HCT116 (cell line): ENCODE results near the gene FHDC1. TPM values are rescaled to one million over a fixed set of nuclear protein-coding genes. Genes with fewer than 3 reads are reported as not detected.

Experiments
- ATAC-seq: fragments of 200-7000 bp; cut with Tn5 transposase; 2 replicates; pipeline ENCODE4 v1.9.1; 2020; ENCODE audit warnings: mild to moderate bottlenecking, moderate library complexity
- BruUV-seq: library from RNA; stranded (reverse); fragments of 400-500 nt; replicated peaks from 2 replicates; lab custom pipeline; 2021; lab: Mats Ljungman, UMichigan
- CTCF ChIA-PET: fragments of 300-600 bp; sonication (Branson Sonifier 250); formaldehyde crosslinking; loops from one replicate; lab custom pipeline; 2021; ENCODE audit warnings: antibody characterized with exemption; lab: Charles Lee
- POLR2A ChIA-PET: fragments of 300-600, 350-600 bp; sonication (Branson Sonifier 250); formaldehyde crosslinking; loops from one replicate; lab custom pipeline; 2021; ENCODE audit warnings: antibody characterized with exemption; lab: Charles Lee
- RAD21 ChIA-PET, 2 experiments: fragments of 300-600 bp; sonication (Branson Sonifier 250); formaldehyde crosslinking; loops; one replicate each; lab custom pipeline; 2023; ENCODE audit warnings: low total read pairs in 2 of 2; ENCODE audit not compliant: uncharacterized antibody in 2 of 2, unreplicated experiment in 2 of 2, low non-redundant PET in 1 of 2; lab: Charles Lee
- DNase-seq: peaks from one replicate; pipeline ENCODE4 v3.0.0-alpha.2; 2010; ENCODE audit warnings: low read depth, low spot score
- H2AFZ ChIP-seq: fragments of 200-600 bp; shearing (Covaris generic), sonication (generic); 2 replicates; pipeline ENCODE4 v1.6.1; 2017; ENCODE audit warnings: low read depth, mixed run types, mixed read lengths, antibody characterized with exemption, low read length; ENCODE audit not compliant: poor library complexity, severe bottlenecking
- H3K27ac ChIP-seq: 2 replicates; pipeline ENCODE4 v1.5.1; 2012; ENCODE audit warnings: low read depth, low read length
- H3K27me3 ChIP-seq: fragments of 200-600 bp; sonication (generic); 2 replicates; pipeline ENCODE4 v1.6.1; 2016; ENCODE audit warnings: mixed run types, low read length, mixed read lengths; ENCODE audit not compliant: insufficient read depth
- H3K36me3 ChIP-seq, 2 experiments: fragments of 200-500 bp in 1 of 2; fragments of 200-600 bp in 1 of 2; sonication (Bioruptor generic) in 1 of 2; sonication (generic) in 1 of 2; 2 replicates each; pipeline versions ENCODE4 v1.5.1 to v1.6.1; 2014 to 2016; ENCODE audit warnings: low read length in 2 of 2, inconsistent platforms in 1 of 2, mixed read lengths in 1 of 2, mixed run types in 1 of 2; ENCODE audit not compliant: insufficient read depth in 2 of 2, control insufficient read depth in 1 of 2
- H3K4me1 ChIP-seq, 2 experiments: fragments of 200-600 bp in 1 of 2; sonication (generic) in 1 of 2; 2 replicates each; pipeline versions ENCODE4 v1.5.1 to v1.6.1; 2012 to 2017; ENCODE audit warnings: low read length in 2 of 2, inconsistent platforms in 1 of 2, mild to moderate bottlenecking in 1 of 2, mixed read lengths in 1 of 2, mixed run types in 1 of 2, moderate library complexity in 1 of 2; ENCODE audit not compliant: insufficient read depth in 2 of 2, control insufficient read depth in 1 of 2
- H3K4me2 ChIP-seq: fragments of 200-600 bp; sonication (generic); 2 replicates; pipeline ENCODE4 v1.6.1; 2017; ENCODE audit warnings: mixed run types, low read length, mixed read lengths
- H3K4me3 ChIP-seq, 2 experiments: fragments of 200-600 bp in 1 of 2; sonication (generic) in 1 of 2; replicated peaks in 1 of 2; 2 replicates each; pipeline ENCODE4 v1.5.1; 2011 to 2016; ENCODE audit warnings: low read length in 2 of 2, control low read depth in 1 of 2, low read depth in 1 of 2, mild to moderate bottlenecking in 1 of 2, mixed read lengths in 1 of 2, mixed run types in 1 of 2
- H3K79me2 ChIP-seq: fragments of 200-600 bp; sonication (generic); 2 replicates; pipeline ENCODE4 v1.6.1; 2017; ENCODE audit warnings: mild to moderate bottlenecking, mixed run types, low read length, moderate library complexity, mixed read lengths; ENCODE audit not compliant: insufficient read depth
- H3K9ac ChIP-seq: fragments of 200-600 bp; sonication (generic); 2 replicates; pipeline ENCODE4 v1.6.1; 2016; ENCODE audit warnings: low read length, mixed read lengths
- H3K9me2 ChIP-seq: fragments of 200-600 bp; sonication (generic), shearing (Covaris generic); 2 replicates; pipeline ENCODE4 v1.6.1; 2017; ENCODE audit warnings: mixed run types, mild to moderate bottlenecking, moderate library complexity; ENCODE audit not compliant: insufficient read depth
- H3K9me3 ChIP-seq, 2 experiments: fragments of 200-500 bp in 1 of 2; fragments of 200-600 bp in 1 of 2; sonication (Bioruptor generic) in 1 of 2; sonication (generic) in 1 of 2; 2 replicates each; pipeline ENCODE4 v1.6.1; 2014 to 2017; ENCODE audit warnings: low read length in 2 of 2, mixed read lengths in 2 of 2, inconsistent platforms in 1 of 2, low read depth in 1 of 2, mild to moderate bottlenecking in 1 of 2, mixed run types in 1 of 2, moderate library complexity in 1 of 2; ENCODE audit not compliant: control insufficient read depth in 1 of 2, insufficient read depth in 1 of 2
- H4K20me1 ChIP-seq: fragments of 200-600 bp; sonication (generic), shearing (Covaris generic); 2 replicates; pipeline ENCODE4 v1.6.1; 2017; ENCODE audit warnings: mixed run types, mild to moderate bottlenecking, moderate library complexity; ENCODE audit not compliant: insufficient read depth
- CEBPB ChIP-seq: IDR thresholded peaks from 2 replicates; pipeline ENCODE4 v1.6.1; 2012; ENCODE audit warnings: low read depth
- ELF1 ChIP-seq: IDR thresholded peaks from 2 replicates; pipeline ENCODE4 v1.6.1; 2012; ENCODE audit warnings: low read depth, borderline replicate concordance
- EZH2 ChIP-seq: fragments of 200-600 bp; sonication (generic); IDR thresholded peaks from 2 replicates; pipeline ENCODE4 v1.6.1; 2017; ENCODE audit warnings: antibody characterized with exemption, mixed run types
- EZH2phosphoT487 ChIP-seq: fragments of 200-600 bp; IDR thresholded peaks from 2 replicates; pipeline ENCODE4 v1.6.1; 2018; ENCODE audit warnings: antibody characterized with exemption, borderline replicate concordance
- FOSL1 ChIP-seq: IDR thresholded peaks from 2 replicates; pipeline ENCODE4 v1.6.1; 2012; ENCODE audit warnings: low read depth
- JUND ChIP-seq: IDR thresholded peaks from 2 replicates; pipeline ENCODE4 v1.6.1; 2012
- POLR2AphosphoS5 ChIP-seq: IDR thresholded peaks from 2 replicates; pipeline ENCODE4 v1.6.1; 2011; ENCODE audit warnings: mild to moderate bottlenecking, low read depth, low read length, moderate library complexity
- SIN3A ChIP-seq: IDR thresholded peaks from 2 replicates; pipeline ENCODE4 v1.6.1; 2012; ENCODE audit warnings: low read depth
- SP1 ChIP-seq: IDR thresholded peaks from 2 replicates; pipeline ENCODE4 v1.6.1; 2012; ENCODE audit warnings: low read depth
- YY1 ChIP-seq: IDR thresholded peaks from 2 replicates; pipeline ENCODE4 v1.6.1; 2011; ENCODE audit warnings: low read length, low read depth, moderate library complexity, mild to moderate bottlenecking; ENCODE audit not compliant: insufficient replicate concordance; ENCODE audit errors: extremely low read depth
- ZNF274 ChIP-seq: fragments of 200-500 bp; sonication (Bioruptor generic); IDR thresholded peaks from 2 replicates; pipeline ENCODE4 v1.6.1; 2014; ENCODE audit warnings: mild to moderate bottlenecking, low read depth, low read length, inconsistent platforms
- intact Hi-C: fragments of 100-400 bp; cut with micrococcal nuclease; formaldehyde crosslinking; loops from 2 replicates; pipeline ENCODE4 v1.10.0; 2022
- total RNA-seq: library from RNA; stranded (reverse); gene quantifications from one replicate; pipeline ENCODE4 v1.2.1, GENCODE V29; 2021; ENCODE audit not compliant: unreplicated experiment
- TF ChIP-seq, protein P1 (sequence below): IDR thresholded peaks from 2 replicates; pipeline ENCODE4 v1.6.1; 2012
- TF ChIP-seq, protein P2 (sequence below): IDR thresholded peaks from 2 replicates; pipeline ENCODE4 v1.6.1; 2011; ENCODE audit warnings: mild to moderate bottlenecking, low read length, moderate library complexity; ENCODE audit not compliant: insufficient replicate concordance; ENCODE audit errors: extremely low read depth
- TF ChIP-seq, protein P3 (sequence below): IDR thresholded peaks from 2 replicates; pipeline ENCODE4 v1.6.1; 2012
- TF ChIP-seq, protein P4 (sequence below): IDR thresholded peaks from 2 replicates; pipeline ENCODE4 v1.6.1; 2012; ENCODE audit warnings: low read depth

FHDC1 gene
- total RNA-seq, 1 experiment from 2014 or later, result 1.8 TPM

DNA sequence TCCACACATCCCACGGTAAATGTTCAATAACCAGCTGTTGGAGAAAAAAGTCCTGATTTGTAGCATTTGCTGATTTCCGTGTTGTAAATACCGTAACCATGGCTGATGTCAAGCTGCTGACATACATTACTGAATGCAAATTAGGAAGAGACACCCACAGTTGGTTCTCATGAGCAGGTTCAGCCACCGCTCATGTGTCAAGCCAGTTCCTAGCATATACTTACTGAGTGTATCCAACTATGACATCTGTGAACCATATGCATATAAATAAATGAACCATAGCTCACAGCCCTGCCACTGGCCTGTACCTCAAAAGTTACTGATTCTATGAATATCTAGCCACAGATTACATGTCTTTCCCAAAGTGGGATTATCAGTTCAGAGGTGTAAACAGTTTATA lies 29.5 kb downstream of the FHDC1 start:
- CTCF ChIA-PET, result no interaction called here
- Histone ChIP-seq H3K27me3 (no peaks in the 10 kb centered on the region), H3K9ac (no peak overlapping the region), H3K4me1 (peaks cover 0 to 15% of the 10 kb centered on the region in 2 experiments; a peak in 1 of 4 replicates), H3K4me3 (no peak overlapping the region), H2AFZ (no peak overlapping the region), H3K27ac (no peak overlapping the region), H3K79me2 (no peaks in the 10 kb centered on the region), H3K4me2 (no peak overlapping the region), H3K9me2 (no peaks in the 10 kb centered on the region), H3K36me3 (no peaks in the 10 kb centered on the region), H3K9me3 (no peaks in the 10 kb centered on the region), H4K20me1 (no peaks in the 10 kb centered on the region)
- intact Hi-C loops, result no loop called here
- ATAC-seq (no peak), DNase-seq (no peak)
- no TSS peak for BruUV-seq
- POLR2A ChIA-PET, result no interaction called here
- RAD21 ChIA-PET, result no interaction called here
- TF ChIP-seq ZNF274, result no peak
- TF ChIP-seq, protein P1, sequence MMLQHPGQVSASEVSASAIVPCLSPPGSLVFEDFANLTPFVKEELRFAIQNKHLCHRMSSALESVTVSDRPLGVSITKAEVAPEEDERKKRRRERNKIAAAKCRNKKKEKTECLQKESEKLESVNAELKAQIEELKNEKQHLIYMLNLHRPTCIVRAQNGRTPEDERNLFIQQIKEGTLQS, result no peak
- no peak for TF ChIP-seq SIN3A
- TF ChIP-seq, protein P2, sequence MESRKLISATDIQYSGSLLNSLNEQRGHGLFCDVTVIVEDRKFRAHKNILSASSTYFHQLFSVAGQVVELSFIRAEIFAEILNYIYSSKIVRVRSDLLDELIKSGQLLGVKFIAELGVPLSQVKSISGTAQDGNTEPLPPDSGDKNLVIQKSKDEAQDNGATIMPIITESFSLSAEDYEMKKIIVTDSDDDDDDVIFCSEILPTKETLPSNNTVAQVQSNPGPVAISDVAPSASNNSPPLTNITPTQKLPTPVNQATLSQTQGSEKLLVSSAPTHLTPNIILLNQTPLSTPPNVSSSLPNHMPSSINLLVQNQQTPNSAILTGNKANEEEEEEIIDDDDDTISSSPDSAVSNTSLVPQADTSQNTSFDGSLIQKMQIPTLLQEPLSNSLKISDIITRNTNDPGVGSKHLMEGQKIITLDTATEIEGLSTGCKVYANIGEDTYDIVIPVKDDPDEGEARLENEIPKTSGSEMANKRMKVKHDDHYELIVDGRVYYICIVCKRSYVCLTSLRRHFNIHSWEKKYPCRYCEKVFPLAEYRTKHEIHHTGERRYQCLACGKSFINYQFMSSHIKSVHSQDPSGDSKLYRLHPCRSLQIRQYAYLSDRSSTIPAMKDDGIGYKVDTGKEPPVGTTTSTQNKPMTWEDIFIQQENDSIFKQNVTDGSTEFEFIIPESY, result no peak
- TF ChIP-seq, protein P3, sequence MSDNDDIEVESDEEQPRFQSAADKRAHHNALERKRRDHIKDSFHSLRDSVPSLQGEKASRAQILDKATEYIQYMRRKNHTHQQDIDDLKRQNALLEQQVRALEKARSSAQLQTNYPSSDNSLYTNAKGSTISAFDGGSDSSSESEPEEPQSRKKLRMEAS, result no peak
- no peak for TF ChIP-seq JUND
- TF ChIP-seq FOSL1, result no peak
- TF ChIP-seq, protein P4, sequence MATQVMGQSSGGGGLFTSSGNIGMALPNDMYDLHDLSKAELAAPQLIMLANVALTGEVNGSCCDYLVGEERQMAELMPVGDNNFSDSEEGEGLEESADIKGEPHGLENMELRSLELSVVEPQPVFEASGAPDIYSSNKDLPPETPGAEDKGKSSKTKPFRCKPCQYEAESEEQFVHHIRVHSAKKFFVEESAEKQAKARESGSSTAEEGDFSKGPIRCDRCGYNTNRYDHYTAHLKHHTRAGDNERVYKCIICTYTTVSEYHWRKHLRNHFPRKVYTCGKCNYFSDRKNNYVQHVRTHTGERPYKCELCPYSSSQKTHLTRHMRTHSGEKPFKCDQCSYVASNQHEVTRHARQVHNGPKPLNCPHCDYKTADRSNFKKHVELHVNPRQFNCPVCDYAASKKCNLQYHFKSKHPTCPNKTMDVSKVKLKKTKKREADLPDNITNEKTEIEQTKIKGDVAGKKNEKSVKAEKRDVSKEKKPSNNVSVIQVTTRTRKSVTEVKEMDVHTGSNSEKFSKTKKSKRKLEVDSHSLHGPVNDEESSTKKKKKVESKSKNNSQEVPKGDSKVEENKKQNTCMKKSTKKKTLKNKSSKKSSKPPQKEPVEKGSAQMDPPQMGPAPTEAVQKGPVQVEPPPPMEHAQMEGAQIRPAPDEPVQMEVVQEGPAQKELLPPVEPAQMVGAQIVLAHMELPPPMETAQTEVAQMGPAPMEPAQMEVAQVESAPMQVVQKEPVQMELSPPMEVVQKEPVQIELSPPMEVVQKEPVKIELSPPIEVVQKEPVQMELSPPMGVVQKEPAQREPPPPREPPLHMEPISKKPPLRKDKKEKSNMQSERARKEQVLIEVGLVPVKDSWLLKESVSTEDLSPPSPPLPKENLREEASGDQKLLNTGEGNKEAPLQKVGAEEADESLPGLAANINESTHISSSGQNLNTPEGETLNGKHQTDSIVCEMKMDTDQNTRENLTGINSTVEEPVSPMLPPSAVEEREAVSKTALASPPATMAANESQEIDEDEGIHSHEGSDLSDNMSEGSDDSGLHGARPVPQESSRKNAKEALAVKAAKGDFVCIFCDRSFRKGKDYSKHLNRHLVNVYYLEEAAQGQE, result no peak
- TF ChIP-seq EZH2phosphoT487, result no peak
- no peak for TF ChIP-seq EZH2
- no peak for TF ChIP-seq SP1
- TF ChIP-seq YY1, result no peak
- no peak for TF ChIP-seq POLR2AphosphoS5
- no peak for TF ChIP-seq CEBPB
- TF ChIP-seq ELF1, result no peak
